ENCODE results near the gene EXT2. TPM values are rescaled to one million over a fixed set of nuclear protein-coding genes. Genes with fewer than 3 reads are reported as not detected.

Gene EXT2
- total and polyA plus RNA-seq, 11 donors, result 12.6 to 41.9 (median 31.9) TPM

DNA sequence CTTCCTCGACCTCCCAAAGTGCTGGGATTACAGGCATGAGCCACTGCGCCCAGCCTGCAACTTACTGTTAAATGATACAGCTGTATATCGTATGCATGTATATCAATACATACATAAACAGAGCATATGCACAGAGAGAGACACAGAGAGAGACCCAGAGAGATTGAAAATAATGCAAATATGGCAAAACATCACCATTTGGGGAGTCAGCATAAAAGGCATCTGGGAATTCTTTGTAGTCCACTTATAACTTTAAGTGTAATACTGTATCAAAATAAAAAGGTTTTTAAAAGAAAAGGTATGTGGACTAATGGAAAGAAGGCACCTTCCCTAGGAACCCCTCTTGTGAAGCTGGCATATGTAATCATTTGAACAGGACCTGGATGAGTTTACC, 192.7 kb downstream of the EXT2 start:
- ATAC-seq (no peak), DNase-seq (no peak)
- Histone ChIP-seq H3K9me3 (no peaks in the 10 kb centered on the region), H3K27ac (no peak overlapping the region), H3K4me1 (no peaks in the 10 kb centered on the region), H3K4me3 (no peak overlapping the region), H3K27me3 (no peaks in the 10 kb centered on the region), H3K36me3 (no peaks in the 10 kb centered on the region)
- intact Hi-C loops (cut with DNase I), result loop anchor here in 7 of 10 donors (5.0 to 10.0 kb wide), 4 partner anchors 153 to 327 kb away; no protein-coding TSS in a partner anchor
- TF ChIP-seq POLR2A (IDR thresholded peaks at IDR 0.05) (no peak), CTCF (IDR thresholded peaks at IDR 0.05) (no peak)
- WGBS, 4 donors, result 95 to 98% (median 96%) methylated on average over 3 of the region's 3 CpGs

DNA sequence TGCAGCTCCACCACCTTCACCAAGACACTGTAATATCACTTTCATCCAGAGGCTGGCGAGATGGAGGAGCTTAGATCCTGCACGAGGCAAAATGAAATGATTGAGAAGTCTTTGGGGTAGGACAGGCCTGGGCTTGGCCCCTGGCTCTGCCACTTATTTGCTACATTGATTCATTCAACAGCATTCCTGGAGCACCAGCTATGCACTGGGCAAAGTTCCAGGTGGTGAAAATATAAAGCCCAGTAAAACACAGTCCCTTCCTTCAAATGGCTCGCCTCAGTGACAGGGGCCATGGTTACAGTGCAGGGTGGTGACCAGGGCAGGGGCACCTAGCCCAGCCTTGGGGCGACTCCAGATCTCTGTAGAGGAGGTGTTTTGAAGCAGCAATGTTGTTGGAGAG, 194.7 kb downstream of the EXT2 start:
- H3K27me3 ChIP-seq, result peaks cover 0 to 7% (median 0%) of the 10 kb centered on the region in 9 donors
- DNase-seq (no peak), ATAC-seq (no peak)
- no peak overlapping the region for H3K4me3 ChIP-seq
- WGBS, 4 donors, result 79 to 88% (median 84%) methylated on average over 4 of the region's 4 CpGs
- H3K9me3 ChIP-seq, result no peaks in the 10 kb centered on the region
- no peaks in the 10 kb centered on the region for H3K36me3 ChIP-seq
- no peak overlapping the region for H3K27ac ChIP-seq
- no peak for TF ChIP-seq POLR2A (IDR thresholded peaks at IDR 0.05)
- no peaks in the 10 kb centered on the region for H3K4me1 ChIP-seq
- intact Hi-C loops (cut with DNase I), result no loop called here

Other genes with a start within 250 kb of the EXT2 start
- 10 to 100 TPM; 13.1 to 24.7 (median 19.5) TPM for gene ALKBH3, start 214.8 kb upstream of the EXT2 start, total RNA-seq
- 10 to 100 TPM; 20.5 to 22.4 TPM for gene ALKBH3, start 214.8 kb upstream of the EXT2 start, polyA plus RNA-seq
- 100 to 1,000 TPM in 1 of 9 donors, 10 to 100 TPM in 7, 1 to 10 TPM in 1; 9.6 to 109 (median 18.1) TPM for gene C11orf96, start 153.0 kb upstream of the EXT2 start, total RNA-seq
- 10 to 100 TPM in 1 of 2 donors, 1 to 10 TPM in 1; 7.9 to 18.5 TPM for gene C11orf96, start 153.0 kb upstream of the EXT2 start, polyA plus RNA-seq
- gene ACCSL, start 47.7 kb upstream of the EXT2 start, total RNA-seq, result not detected
- not detected for gene ACCSL, start 47.7 kb upstream of the EXT2 start, polyA plus RNA-seq
- gene ACCS, start 29.4 kb upstream of the EXT2 start, total RNA-seq, result 10 to 100 TPM in 3 of 9 donors, 1 to 10 TPM in 6; 1.6 to 13.5 (median 8.3) TPM
- gene ACCS, start 29.4 kb upstream of the EXT2 start, polyA plus RNA-seq, result 10 to 100 TPM in 1 of 2 donors, 1 to 10 TPM in 1; 1.7 to 16.7 TPM
- under 1 TPM in 7 of 9 donors, not detected in 2; 0.05 to 0.24 (median 0.11) TPM for gene ALX4, start 214.5 kb downstream of the EXT2 start, total RNA-seq
- gene ALX4, start 214.5 kb downstream of the EXT2 start, polyA plus RNA-seq, result under 1 TPM in 1 of 2 donors, not detected in 1; 0.03 TPM